ENCODE results near the gene KRT80. TPM values are rescaled to one million over a fixed set of nuclear protein-coding genes. Genes with fewer than 3 reads are reported as not detected.
A peak's percentile ranks its signal among the peaks of the same experiment; 100 is the strongest.

The KRT80 gene
- total RNA-seq, 3 donors from 2014 or later (not counting 1 experiment from before 2014, with no cell fraction given) = not detected

GRCh38 chr12:52145228-52146088 is 46.4 kb downstream of the KRT80 start:
- no peak overlapping the region for H3K27ac ChIP-seq (ENCODE audit: low read length)
- no peaks in the 10 kb centered on the region for H3K4me1 ChIP-seq (ENCODE audit: control insufficient read depth, insufficient read depth, low read length)
- H3K27me3 ChIP-seq (ENCODE audit: control insufficient read depth, insufficient read depth, low read length) = no peaks in the 10 kb centered on the region
- no peak overlapping the region for H3K27ac Mint-ChIP-seq
- ATAC-seq = no peak
- no peak for TF ChIP-seq CTCF (IDR thresholded peaks at IDR 0.05)
- intact Hi-C loops (cut with micrococcal nuclease) = no loop called here
- no peaks in the 10 kb centered on the region for H3K36me3 Mint-ChIP-seq
- no peaks in the 10 kb centered on the region for H3K36me3 ChIP-seq (ENCODE audit: control insufficient read depth, insufficient read depth, low read length)
- 92% methylated on average over 18 of the region's 18 CpGs for WGBS (ENCODE audit: insufficient coverage)
- H3K9me3 Mint-ChIP-seq = no peaks in the 10 kb centered on the region
- H3K4me1 Mint-ChIP-seq = no peaks in the 10 kb centered on the region
- peaks cover 0 to 3% of the 10 kb centered on the region in 2 donors for H3K27me3 Mint-ChIP-seq (ENCODE audit: low read depth in 2 of 2)
- no peak for DNase-seq
- no peaks in the 10 kb centered on the region for H3K9me3 ChIP-seq (ENCODE audit: control insufficient read depth, insufficient read depth, low read length)
- H3K4me3 ChIP-seq (ENCODE audit: low read length) = no peak overlapping the region
- no peak overlapping the region for H3K4me3 Mint-ChIP-seq

- no peaks in the 10 kb centered on the region for H3K27me3 ChIP-seq (ENCODE audit: control insufficient read depth, insufficient read depth, low read length)
- H3K4me3 ChIP-seq (ENCODE audit: low read length) = no peak overlapping the region
- ATAC-seq = no peak
- Mint-ChIP-seq H3K9me3 (no peaks in the 10 kb centered on the region), H3K36me3 (no peaks in the 10 kb centered on the region), H3K4me1 (no peaks in the 10 kb centered on the region), H3K27me3 (ENCODE audit: low read depth in 2 of 2) (peaks cover 0 to 3% of the 10 kb centered on the region in 2 donors), H3K4me3 (no peak overlapping the region), H3K27ac (peak overlapping the region in 1 of 2 donors; percentile 27)
- H3K36me3 ChIP-seq (ENCODE audit: control insufficient read depth, insufficient read depth, low read length) = no peaks in the 10 kb centered on the region
- DNase-seq = no peak
- H3K9me3 ChIP-seq (ENCODE audit: control insufficient read depth, insufficient read depth, low read length) = no peaks in the 10 kb centered on the region
- 84% methylated on average over 16 of the region's 16 CpGs for WGBS (ENCODE audit: insufficient coverage)
- H3K27ac ChIP-seq (ENCODE audit: low read length) = no peak overlapping the region
- TF ChIP-seq CTCF (IDR thresholded peaks at IDR 0.05) = no peak
- H3K4me1 ChIP-seq (ENCODE audit: control insufficient read depth, insufficient read depth, low read length) = no peaks in the 10 kb centered on the region
- intact Hi-C loops (cut with micrococcal nuclease) = no loop called here
Measured at GRCh38 chr12:52144512-52145227, 47.1 kb downstream of the KRT80 start.

- H3K27ac Mint-ChIP-seq = no peak overlapping the region
Measured at GRCh38 chr12:52142431-52142830, 49.4 kb downstream of the KRT80 start.

More at GRCh38 chr12:52142431-52142830, 49.4 kb downstream of the KRT80 start:
- ATAC-seq = no peak
- TF ChIP-seq CTCF (IDR thresholded peaks at IDR 0.05) = no peak
- peaks cover 2% of the 10 kb centered on the region for H3K27me3 ChIP-seq (ENCODE audit: control insufficient read depth, insufficient read depth, low read length)
- peaks cover 7 to 11% of the 10 kb centered on the region in 2 donors for H3K27me3 Mint-ChIP-seq (ENCODE audit: low read depth in 2 of 2)
- H3K9me3 ChIP-seq (ENCODE audit: control insufficient read depth, insufficient read depth, low read length) = no peaks in the 10 kb centered on the region
- no peaks in the 10 kb centered on the region for H3K36me3 Mint-ChIP-seq
- no peak overlapping the region for H3K4me3 Mint-ChIP-seq
- no peak overlapping the region for H3K4me3 ChIP-seq (ENCODE audit: low read length)
- H3K36me3 ChIP-seq (ENCODE audit: control insufficient read depth, insufficient read depth, low read length) = no peaks in the 10 kb centered on the region
- H3K27ac ChIP-seq (ENCODE audit: low read length) = no peak overlapping the region
- H3K4me1 Mint-ChIP-seq = no peaks in the 10 kb centered on the region
- no peak for DNase-seq
- intact Hi-C loops (cut with micrococcal nuclease) = no loop called here
- H3K4me1 ChIP-seq (ENCODE audit: control insufficient read depth, insufficient read depth, low read length) = no peaks in the 10 kb centered on the region
- no peaks in the 10 kb centered on the region for H3K9me3 Mint-ChIP-seq
- WGBS (ENCODE audit: insufficient coverage) = 85% methylated on average over 5 of the region's 5 CpGs

Measured in natural killer cell (primary cell).